Cardiac muscle cell (in vitro differentiated cells and primary cell): ENCODE results near the gene TAS2R14. TPM values are rescaled to one million over a fixed set of nuclear protein-coding genes. Genes with fewer than 3 reads are reported as not detected.
A peak's percentile ranks its signal among the peaks of the same experiment; 100 is the strongest.

Source experiments
- DNase-seq, 2 donors: peaks; one replicate each; pipeline versions ENCODE4 v3.0.0 to v3.0.0-alpha.2; 2010 to 2017; ENCODE audit warnings: low read depth in 1 of 2, low spot score in 1 of 2
- H3K27ac ChIP-seq: fragments of 200-600 bp; sonication (generic); 2 replicates; pipeline ENCODE4 v1.5.1; 2016
- H3K27me3 ChIP-seq: fragments of 200-600 bp; sonication (generic); 2 replicates; pipeline ENCODE4 v1.6.0; 2016; ENCODE audit warnings: control low read depth
- H3K36me3 ChIP-seq: fragments of 200-600 bp; sonication (generic); 2 replicates; pipeline ENCODE4 v1.5.1; 2016; ENCODE audit warnings: control low read depth
- H3K4me1 ChIP-seq: fragments of 200-600 bp; sonication (generic); 2 replicates; pipeline ENCODE4 v1.8.1; 2017; ENCODE audit warnings: low read depth, mild to moderate bottlenecking, mixed run types
- H3K4me3 ChIP-seq: fragments of 200-600 bp; sonication (generic); 2 replicates; pipeline ENCODE4 v1.5.1; 2016; ENCODE audit warnings: mild to moderate bottlenecking
- H3K9me3 ChIP-seq: fragments of 200-600 bp; sonication (generic); 2 replicates; pipeline ENCODE4 v1.5.1; 2017; ENCODE audit warnings: low read depth, mild to moderate bottlenecking, control low read depth
- polyA plus RNA-seq: library from polyadenylated mRNA; unstranded; fragments of >200 nt; fragmentation: Nextera tagmentation; extraction: Ambion mirVana; gene quantifications from 2 replicates; pipeline ENCODE4 v1.2.1, GENCODE V29; 2016
- total RNA-seq: library from RNA; depleted of rRNA; stranded (reverse); fragments of >200 nt; gene quantifications from 2 replicates; pipeline ENCODE4 v1.2.3, GENCODE V29; 2016
- TF ChIP-seq, protein P1 (sequence below): IDR thresholded peaks from 2 replicates; pipeline ENCODE4 v1.5.1; 2012; ENCODE audit warnings: low read depth, mild to moderate bottlenecking, low read length

The TAS2R14 gene
- total and polyA plus RNA-seq, 2 experiments from 2014 or later = 3.0 to 3.2 TPM

DNA sequence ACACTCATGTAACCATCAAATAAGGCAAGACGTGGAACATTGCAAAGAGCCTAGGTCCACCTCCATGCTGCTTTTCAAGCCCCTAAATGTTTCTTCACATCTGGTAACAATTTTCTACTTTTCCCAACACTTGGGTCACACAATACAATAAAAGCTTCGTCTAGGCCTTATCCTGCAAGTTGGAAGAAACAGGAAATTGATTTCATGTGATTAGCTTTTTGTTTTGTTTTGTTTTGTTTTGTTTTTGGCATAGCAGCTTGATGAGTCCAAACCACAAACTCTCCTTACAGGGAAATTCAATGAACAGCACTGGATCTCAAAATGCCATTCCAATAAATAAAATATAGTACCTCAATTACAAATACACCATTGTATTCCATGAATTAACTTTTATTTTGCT lies 28.3 kb upstream of the TAS2R14 start:
- Histone ChIP-seq H3K9me3 (no peaks in the 10 kb centered on the region), H3K27me3 (no peaks in the 10 kb centered on the region), H3K4me3 (no peak overlapping the region), H3K27ac (no peak overlapping the region), H3K36me3 (no peaks in the 10 kb centered on the region), H3K4me1 (no peaks in the 10 kb centered on the region)
- peak in 1 of 2 donors; percentile 61 for DNase-seq
- TF ChIP-seq, protein P1, sequence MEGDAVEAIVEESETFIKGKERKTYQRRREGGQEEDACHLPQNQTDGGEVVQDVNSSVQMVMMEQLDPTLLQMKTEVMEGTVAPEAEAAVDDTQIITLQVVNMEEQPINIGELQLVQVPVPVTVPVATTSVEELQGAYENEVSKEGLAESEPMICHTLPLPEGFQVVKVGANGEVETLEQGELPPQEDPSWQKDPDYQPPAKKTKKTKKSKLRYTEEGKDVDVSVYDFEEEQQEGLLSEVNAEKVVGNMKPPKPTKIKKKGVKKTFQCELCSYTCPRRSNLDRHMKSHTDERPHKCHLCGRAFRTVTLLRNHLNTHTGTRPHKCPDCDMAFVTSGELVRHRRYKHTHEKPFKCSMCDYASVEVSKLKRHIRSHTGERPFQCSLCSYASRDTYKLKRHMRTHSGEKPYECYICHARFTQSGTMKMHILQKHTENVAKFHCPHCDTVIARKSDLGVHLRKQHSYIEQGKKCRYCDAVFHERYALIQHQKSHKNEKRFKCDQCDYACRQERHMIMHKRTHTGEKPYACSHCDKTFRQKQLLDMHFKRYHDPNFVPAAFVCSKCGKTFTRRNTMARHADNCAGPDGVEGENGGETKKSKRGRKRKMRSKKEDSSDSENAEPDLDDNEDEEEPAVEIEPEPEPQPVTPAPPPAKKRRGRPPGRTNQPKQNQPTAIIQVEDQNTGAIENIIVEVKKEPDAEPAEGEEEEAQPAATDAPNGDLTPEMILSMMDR = no peak

DNA sequence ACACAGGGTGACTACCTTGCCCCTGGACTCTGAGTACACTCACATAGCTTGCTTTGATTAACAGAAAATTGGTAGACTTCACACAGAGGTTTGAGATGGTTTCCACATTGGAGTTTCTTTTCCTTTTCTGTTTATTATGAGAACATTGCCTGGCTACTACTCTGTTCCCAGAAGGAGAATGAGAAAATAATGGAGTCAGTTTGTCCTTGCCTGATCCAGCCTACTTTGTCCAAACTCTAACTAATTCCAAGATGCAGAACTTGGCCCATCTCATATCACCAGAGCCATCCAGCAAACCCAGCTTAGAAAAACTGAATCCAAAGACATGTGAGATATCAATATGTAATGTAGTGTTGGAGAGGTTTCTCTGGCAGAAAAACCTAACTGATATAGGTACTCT lies 27.3 kb upstream of the TAS2R14 start:
- no peaks in the 10 kb centered on the region for H3K9me3 ChIP-seq
- H3K4me1 ChIP-seq = no peaks in the 10 kb centered on the region
- H3K36me3 ChIP-seq = no peaks in the 10 kb centered on the region
- no peaks in the 10 kb centered on the region for H3K27me3 ChIP-seq
- TF ChIP-seq, protein P1 = no peak
- no peak overlapping the region for H3K4me3 ChIP-seq
- DNase-seq = no peak
- no peak overlapping the region for H3K27ac ChIP-seq

DNA sequence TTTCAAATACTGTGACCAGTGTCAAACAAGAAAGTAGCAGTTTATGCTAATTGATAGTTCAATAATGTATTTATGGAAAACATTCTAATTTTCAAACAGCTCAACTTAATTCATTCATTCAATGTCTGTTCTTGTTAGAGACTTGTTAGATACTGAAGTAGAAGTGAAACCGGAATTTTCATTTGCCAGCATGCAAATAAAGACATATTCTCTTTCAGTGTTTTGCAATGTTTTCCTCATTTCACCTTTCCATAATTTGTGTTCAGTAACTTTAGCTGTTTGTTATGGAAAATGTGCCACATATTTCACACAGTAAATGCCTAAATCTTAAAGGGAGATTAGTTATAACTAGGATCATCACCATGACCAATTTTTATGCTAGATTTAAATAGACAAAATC lies 26.4 kb upstream of the TAS2R14 start:
- Histone ChIP-seq H3K27ac (no peak overlapping the region), H3K27me3 (no peaks in the 10 kb centered on the region), H3K4me1 (no peaks in the 10 kb centered on the region), H3K9me3 (no peaks in the 10 kb centered on the region), H3K36me3 (no peaks in the 10 kb centered on the region), H3K4me3 (no peak overlapping the region)
- TF ChIP-seq, protein P1 = no peak
- no peak for DNase-seq

DNA sequence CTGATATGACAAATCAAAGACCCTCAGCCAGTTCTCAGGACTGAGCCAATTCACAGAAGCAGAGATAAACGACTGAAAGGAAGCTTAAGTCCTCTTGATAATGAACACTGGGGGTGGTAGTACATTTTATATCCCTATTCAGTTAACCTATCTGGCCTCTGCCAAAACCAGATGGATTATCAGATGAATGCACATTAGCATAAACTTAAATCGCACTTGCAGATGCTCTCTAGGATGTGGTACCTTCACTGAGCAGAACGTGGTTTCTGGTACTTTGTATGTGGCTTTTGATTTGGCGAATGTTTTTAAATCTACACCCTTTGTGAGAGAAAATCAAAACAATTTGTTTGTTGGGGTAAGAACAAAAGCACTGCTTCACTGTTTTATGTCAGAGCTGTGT lies 21.1 kb upstream of the TAS2R14 start:
- DNase-seq = no peak
- H3K27ac ChIP-seq = no peak overlapping the region
- H3K27me3 ChIP-seq = no peaks in the 10 kb centered on the region
- no peaks in the 10 kb centered on the region for H3K9me3 ChIP-seq
- no peaks in the 10 kb centered on the region for H3K4me1 ChIP-seq
- TF ChIP-seq, protein P1 = no peak
- no peaks in the 10 kb centered on the region for H3K36me3 ChIP-seq
- H3K4me3 ChIP-seq = no peak overlapping the region

DNA sequence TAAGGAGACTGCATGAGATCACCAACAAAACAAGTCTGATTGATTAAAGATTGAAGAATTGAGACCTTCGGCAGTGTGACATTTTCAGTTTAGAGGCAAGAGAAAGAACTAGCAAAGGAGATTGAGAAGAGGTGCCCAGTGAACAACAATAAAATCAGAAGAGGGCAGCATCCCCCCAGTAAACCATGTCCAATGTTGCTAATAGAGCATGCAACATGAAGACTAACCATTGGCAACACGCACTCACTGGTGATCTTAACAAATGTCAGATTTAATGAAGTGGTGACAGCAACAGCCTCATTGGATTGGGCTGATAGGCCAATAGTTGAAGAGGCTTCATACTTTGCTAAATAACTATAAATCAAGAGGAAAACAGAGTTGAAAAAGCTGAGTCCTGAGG lies 20.7 kb upstream of the TAS2R14 start:
- no peak overlapping the region for H3K27ac ChIP-seq
- H3K4me1 ChIP-seq = no peaks in the 10 kb centered on the region
- H3K4me3 ChIP-seq = no peak overlapping the region
- no peaks in the 10 kb centered on the region for H3K9me3 ChIP-seq
- TF ChIP-seq, protein P1 = no peak
- no peaks in the 10 kb centered on the region for H3K36me3 ChIP-seq
- no peaks in the 10 kb centered on the region for H3K27me3 ChIP-seq
- peak in 1 of 2 donors; percentile 25 for DNase-seq

DNA sequence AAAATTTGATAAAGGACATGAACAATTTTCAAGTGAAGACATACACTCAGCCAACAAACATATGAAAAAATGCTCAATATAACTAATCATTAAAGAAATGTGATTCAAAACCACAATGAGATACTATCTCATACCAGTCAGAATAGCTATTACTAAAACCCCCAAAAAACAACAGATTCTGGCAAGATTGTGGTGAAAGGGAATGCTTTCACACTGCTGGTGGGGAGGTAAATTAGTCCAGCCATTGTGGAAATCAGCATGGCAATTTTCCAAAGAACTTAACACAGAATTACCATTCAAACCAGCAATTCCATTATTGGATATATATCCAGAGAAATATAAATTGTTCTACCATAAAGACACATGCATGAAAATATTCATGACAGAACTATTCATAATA lies 18.7 kb upstream of the TAS2R14 start:
- peak in 1 of 2 donors; percentile 8 for DNase-seq
- no peaks in the 10 kb centered on the region for H3K4me1 ChIP-seq
- H3K27ac ChIP-seq = no peak overlapping the region
- TF ChIP-seq, protein P1 = no peak
- no peaks in the 10 kb centered on the region for H3K9me3 ChIP-seq
- no peaks in the 10 kb centered on the region for H3K36me3 ChIP-seq
- no peak overlapping the region for H3K4me3 ChIP-seq
- H3K27me3 ChIP-seq = no peaks in the 10 kb centered on the region
